ENCODE measurements around the gene SARS1.

The SARS1 gene

GRCh38 chr1:109253803-109254620 lies 40.3 kb downstream of the SARS1 start:
- no peak overlapping the region for H3K27ac Mint-ChIP-seq
- no peaks in the 10 kb centered on the region for H3K9me3 Mint-ChIP-seq
- no peaks in the 10 kb centered on the region for H3K36me3 Mint-ChIP-seq
- peaks cover 6 to 25% of the 10 kb centered on the region in 2 donors for H3K4me1 Mint-ChIP-seq
- DNase-seq (no peak), ATAC-seq (replicated peaks) (no peak)
- no peak overlapping the region for H3K4me3 Mint-ChIP-seq
- H3K27me3 Mint-ChIP-seq: peaks cover 34 to 44% of the 10 kb centered on the region in 2 donors

GRCh38 chr1:109254621-109255096 lies 40.9 kb downstream of the SARS1 start:
- Mint-ChIP-seq H3K27me3 (peaks cover 34 to 41% of the 10 kb centered on the region in 2 donors), H3K4me3 (no peak overlapping the region), H3K9me3 (no peaks in the 10 kb centered on the region), H3K27ac (no peak overlapping the region), H3K36me3 (no peaks in the 10 kb centered on the region), H3K4me1 (peaks cover 6 to 21% of the 10 kb centered on the region in 2 donors)
- DNase-seq (no peak), ATAC-seq (replicated peaks) (no peak)

GRCh38 chr1:109255097-109255651 lies 41.5 kb downstream of the SARS1 start:
- H3K27ac Mint-ChIP-seq: no peak overlapping the region
- H3K36me3 Mint-ChIP-seq: no peaks in the 10 kb centered on the region
- peaks cover 6 to 19% of the 10 kb centered on the region in 2 donors for H3K4me1 Mint-ChIP-seq
- ATAC-seq (replicated peaks) (no peak), DNase-seq (no peak)
- H3K9me3 Mint-ChIP-seq: no peaks in the 10 kb centered on the region
- peaks cover 34 to 39% of the 10 kb centered on the region in 2 donors for H3K27me3 Mint-ChIP-seq
- H3K4me3 Mint-ChIP-seq: no peak overlapping the region

GRCh38 chr1:109255678-109256077 lies 42.0 kb downstream of the SARS1 start:
- H3K27ac Mint-ChIP-seq: no peak overlapping the region
- no peak overlapping the region for H3K4me3 Mint-ChIP-seq
- no peak for ATAC-seq (replicated peaks)
- H3K9me3 Mint-ChIP-seq: no peaks in the 10 kb centered on the region
- no peaks in the 10 kb centered on the region for H3K36me3 Mint-ChIP-seq
- H3K4me1 Mint-ChIP-seq: peaks cover 6 to 14% of the 10 kb centered on the region in 2 donors
- peaks cover 29 to 34% of the 10 kb centered on the region in 2 donors for H3K27me3 Mint-ChIP-seq
- no peak for DNase-seq

GRCh38 chr1:109256085-109256484 lies 42.4 kb downstream of the SARS1 start:
- peaks cover 6 to 10% of the 10 kb centered on the region in 2 donors for H3K4me1 Mint-ChIP-seq
- no peak overlapping the region for H3K4me3 Mint-ChIP-seq
- DNase-seq (no peak), ATAC-seq (replicated peaks) (no peak)
- no peaks in the 10 kb centered on the region for H3K9me3 Mint-ChIP-seq
- H3K27ac Mint-ChIP-seq: no peak overlapping the region
- no peaks in the 10 kb centered on the region for H3K36me3 Mint-ChIP-seq
- H3K27me3 Mint-ChIP-seq: peaks cover 25 to 30% of the 10 kb centered on the region in 2 donors

- Mint-ChIP-seq H3K36me3 (no peaks in the 10 kb centered on the region), H3K27me3 (peaks cover 14 to 20% of the 10 kb centered on the region in 2 donors), H3K4me1 (peaks cover 6 to 9% of the 10 kb centered on the region in 2 donors), H3K4me3 (no peak overlapping the region), H3K27ac (no peak overlapping the region), H3K9me3 (no peaks in the 10 kb centered on the region)
- DNase-seq (no peak), ATAC-seq (replicated peaks) (no peak)
These were observed 43.4 kb downstream of the SARS1 start for GRCh38 chr1:109256971-109257681.

- peaks cover 6 to 9% of the 10 kb centered on the region in 2 donors for H3K4me1 Mint-ChIP-seq
These were observed 44.1 kb downstream of the SARS1 start for GRCh38 chr1:109257682-109258421.

GRCh38 chr1:109258481-109259466 lies 45.1 kb downstream of the SARS1 start:
- Mint-ChIP-seq H3K4me1 (peaks cover 5 to 8% of the 10 kb centered on the region in 2 donors), H3K9me3 (no peaks in the 10 kb centered on the region), H3K4me3 (no peak overlapping the region), H3K27me3 (peaks cover 18 to 19% of the 10 kb centered on the region in 2 donors), H3K27ac (no peak overlapping the region), H3K36me3 (no peaks in the 10 kb centered on the region)
- no peak for DNase-seq
- ATAC-seq (replicated peaks): no peak

More at GRCh38 chr1:109257682-109258421, 44.1 kb downstream of the SARS1 start:
- DNase-seq: no peak
- Mint-ChIP-seq H3K4me3 (no peak overlapping the region), H3K36me3 (no peaks in the 10 kb centered on the region), H3K9me3 (no peaks in the 10 kb centered on the region), H3K27me3 (peaks cover 10 to 18% of the 10 kb centered on the region in 2 donors), H3K27ac (no peak overlapping the region)
- no peak for ATAC-seq (replicated peaks)

- Mint-ChIP-seq H3K27me3 (peaks cover 20% of the 10 kb centered on the region in 2 donors), H3K27ac (peak overlapping the region; percentile 47), H3K36me3 (no peaks in the 10 kb centered on the region), H3K9me3 (no peaks in the 10 kb centered on the region), H3K4me1 (peaks cover 6 to 11% of the 10 kb centered on the region in 2 donors), H3K4me3 (no peak overlapping the region)
- ATAC-seq (replicated peaks): no peak
- DNase-seq: no peak
These were observed 46.2 kb downstream of the SARS1 start for GRCh38 chr1:109259674-109260557.

GRCh38 chr1:109261006-109261405 lies 47.3 kb downstream of the SARS1 start:
- Mint-ChIP-seq H3K4me1 (peaks cover 6 to 11% of the 10 kb centered on the region in 2 donors), H3K4me3 (no peak overlapping the region), H3K27ac (no peak overlapping the region), H3K9me3 (no peaks in the 10 kb centered on the region), H3K27me3 (peaks cover 10 to 13% of the 10 kb centered on the region in 2 donors), H3K36me3 (no peaks in the 10 kb centered on the region)
- ATAC-seq (replicated peaks) (no peak), DNase-seq (no peak)

- no peak overlapping the region for H3K27ac Mint-ChIP-seq
- DNase-seq (no peak), ATAC-seq (replicated peaks) (no peak)
- peaks cover 10 to 13% of the 10 kb centered on the region in 2 donors for H3K27me3 Mint-ChIP-seq
- H3K4me1 Mint-ChIP-seq: peaks cover 6 to 11% of the 10 kb centered on the region in 2 donors
- no peaks in the 10 kb centered on the region for H3K36me3 Mint-ChIP-seq
- H3K4me3 Mint-ChIP-seq: no peak overlapping the region
- no peaks in the 10 kb centered on the region for H3K9me3 Mint-ChIP-seq
These were observed 47.9 kb downstream of the SARS1 start for GRCh38 chr1:109261578-109261977.

- Mint-ChIP-seq H3K27me3 (peaks cover 10 to 13% of the 10 kb centered on the region in 2 donors), H3K27ac (no peak overlapping the region), H3K9me3 (no peaks in the 10 kb centered on the region), H3K4me1 (peaks cover 6 to 11% of the 10 kb centered on the region in 2 donors), H3K4me3 (no peak overlapping the region), H3K36me3 (no peaks in the 10 kb centered on the region)
- DNase-seq (no peak), ATAC-seq (replicated peaks) (no peak)
These were observed 48.7 kb downstream of the SARS1 start for GRCh38 chr1:109262231-109263055.

Data from stimulated activated naive B cell treated with anti-CD40 and anti-IgM and Interleukin-4, amounts not matched to agents 10 μg/mL and 1 μg/mL and 100 μg/mL, for 72 hours (primary cell).